NCI-H524 treated with DMSO at 0.1 percent for 48 hours (cell line): ENCODE results near the gene RNF113B.

ENCODE experiments used
- DNase-seq: peaks from one replicate; lab custom pipeline; 2025; lab: John Stamatoyannopoulos, UW

The RNF113B gene

DNA sequence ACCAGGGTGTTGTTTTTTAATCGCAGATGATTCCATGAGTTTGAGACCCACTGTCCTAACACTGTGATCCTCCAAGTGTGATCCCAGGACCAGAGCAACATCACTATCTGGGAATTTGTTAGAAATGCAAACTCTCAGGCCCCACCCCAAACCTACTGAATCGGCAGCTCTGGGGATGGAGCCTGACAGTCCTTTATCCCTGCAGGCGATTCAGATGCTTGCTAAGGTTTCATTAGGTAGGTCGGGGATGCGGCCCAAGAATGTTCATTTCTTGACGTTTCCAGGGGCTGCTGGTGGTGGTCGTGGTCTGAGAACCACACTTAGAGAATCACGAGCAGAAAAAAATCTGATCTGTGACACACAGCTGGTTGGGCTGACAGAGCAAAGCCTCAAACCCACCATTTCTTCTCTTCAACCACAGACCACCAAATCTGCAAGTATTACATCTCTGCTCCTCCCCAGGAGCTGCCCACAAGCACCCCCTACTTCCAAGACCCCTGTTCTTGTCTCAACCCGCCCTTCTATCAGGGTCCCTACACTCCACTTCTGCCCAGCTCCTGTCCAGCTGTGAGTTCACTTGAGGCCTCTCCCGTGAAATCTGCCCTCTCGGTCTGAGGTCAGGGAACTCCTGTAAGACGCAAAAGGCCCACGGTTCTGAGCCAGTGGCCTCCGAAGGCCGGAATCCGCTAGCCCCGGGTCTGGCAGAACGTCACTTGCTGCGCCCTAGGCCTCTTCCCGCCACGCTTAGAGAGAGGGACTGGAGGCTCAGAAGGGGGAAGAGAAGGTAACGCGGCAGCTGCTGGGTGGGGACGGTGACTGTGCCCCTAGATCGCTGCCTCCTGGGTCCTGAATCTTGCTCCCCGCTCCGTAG is 35.3 kb downstream of the RNF113B start:
- DNase-seq: no peak

DNA sequence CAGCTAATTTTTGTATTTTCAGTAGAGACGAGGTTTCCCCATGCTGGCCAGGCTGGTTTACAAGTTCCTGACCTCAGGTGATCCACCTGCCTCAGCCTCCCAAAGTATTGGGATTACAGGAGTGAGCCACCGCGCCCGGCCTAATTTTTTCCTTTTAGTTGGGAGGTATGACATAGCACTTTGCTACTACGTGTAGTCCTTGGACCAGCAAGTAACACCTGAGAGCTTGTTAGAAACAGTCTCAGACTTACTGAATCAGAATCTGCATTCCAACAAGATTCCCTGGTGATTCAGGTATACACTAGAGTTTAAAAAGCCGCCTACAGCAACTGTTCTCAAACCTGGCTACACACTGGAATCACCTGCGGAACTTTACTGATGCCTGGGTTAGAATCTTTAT is 36.0 kb downstream of the RNF113B start:
- no peak for DNase-seq

DNA sequence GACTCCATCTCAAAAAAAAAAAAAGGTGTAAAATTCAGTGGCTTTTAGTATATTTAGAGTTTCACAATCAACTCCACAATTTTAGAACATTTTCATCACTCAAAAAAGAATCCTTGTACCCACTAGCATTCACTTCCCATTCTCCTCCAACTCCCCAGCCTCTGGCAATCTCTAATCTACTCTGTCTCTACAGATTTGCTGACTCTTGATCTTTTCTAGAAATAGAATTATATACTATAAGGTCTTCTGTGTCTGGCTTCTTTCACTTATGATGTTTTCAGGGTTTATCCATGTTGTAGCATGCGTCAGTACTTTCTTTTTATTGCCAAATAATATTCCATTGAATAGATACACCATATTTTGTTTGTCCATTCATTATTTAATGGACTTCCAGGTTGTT is 42.2 kb downstream of the RNF113B start:
- DNase-seq: no peak

DNA sequence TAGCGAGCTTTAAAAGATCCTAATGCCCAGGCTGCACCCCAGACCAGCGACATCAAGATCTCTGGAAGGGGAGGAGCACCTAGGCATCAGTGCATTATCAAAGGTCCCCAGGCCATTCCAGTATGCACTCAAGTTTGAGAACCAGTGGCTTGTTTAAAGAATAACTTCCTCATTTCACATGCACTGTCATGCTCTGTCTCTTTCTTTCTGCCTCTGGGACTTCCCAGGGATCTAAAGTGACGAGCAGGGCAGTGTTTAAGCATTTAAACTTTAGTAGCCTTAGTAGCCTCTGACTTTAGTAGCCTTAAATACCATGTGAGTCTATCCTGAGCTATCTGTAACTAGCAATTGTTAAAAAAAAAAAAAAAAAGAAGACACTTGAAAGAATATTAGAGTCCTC is 43.1 kb downstream of the RNF113B start:
- no peak for DNase-seq

DNA sequence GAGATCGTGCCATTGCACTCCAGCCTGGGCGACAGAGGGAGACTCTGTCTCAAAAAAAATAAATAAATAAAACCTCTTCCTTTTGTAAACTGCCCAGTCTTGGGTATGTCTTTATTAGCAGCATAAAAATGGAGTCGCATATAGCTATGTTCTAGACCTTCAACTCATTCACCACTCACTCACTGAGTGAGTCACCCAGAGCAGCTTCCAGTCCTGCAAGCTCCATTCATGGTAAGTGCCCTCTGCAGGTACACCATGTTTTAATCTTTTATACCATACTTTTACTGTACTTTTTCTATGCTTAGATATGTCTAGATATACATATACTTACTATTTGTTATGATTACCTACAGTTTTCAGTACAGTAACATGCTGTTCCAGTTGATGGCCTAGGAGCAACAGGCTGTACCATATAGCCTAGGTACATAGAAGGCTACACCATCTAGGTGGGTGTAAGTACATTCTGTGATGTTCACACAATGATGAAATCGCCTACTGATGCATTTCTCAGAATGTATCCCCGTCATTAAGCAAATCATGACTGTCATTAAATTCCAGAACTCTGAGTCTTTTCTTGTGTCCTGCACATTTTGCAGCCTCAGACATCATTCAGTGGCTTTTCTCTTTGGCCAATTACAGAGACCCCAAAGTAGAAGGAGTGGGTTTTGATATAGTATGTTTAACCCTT is 47.9 kb downstream of the RNF113B start:
- no peak for DNase-seq
